ENCODE measurements around the gene MRPL12. TPM values are rescaled to one million over a fixed set of nuclear protein-coding genes. Genes with fewer than 3 reads are reported as not detected.

The MRPL12 gene
- total RNA-seq, 1 donor from 2014 or later: 35.0 TPM

GRCh38 chr17:81715872-81716673 lies 12.9 kb downstream of the MRPL12 start:
- Histone ChIP-seq H3K27me3 (ENCODE audit: low read depth) (no peaks in the 10 kb centered on the region), H3K36me3 (no peaks in the 10 kb centered on the region), H3K9me3 (no peaks in the 10 kb centered on the region), H3K27ac (no peak overlapping the region), H3K4me3 (no peak overlapping the region), H3K4me1 (peaks cover 23% of the 10 kb centered on the region)
- DNase-seq (peak; percentile 37), ATAC-seq (no peak)
- TF ChIP-seq CTCF (IDR thresholded peaks at IDR 0.05): no peak
- intact Hi-C loops (cut with DNase I): no loop called here

GRCh38 chr17:81716674-81716996 lies 13.5 kb downstream of the MRPL12 start:
- Histone ChIP-seq H3K27me3 (ENCODE audit: low read depth) (no peaks in the 10 kb centered on the region), H3K36me3 (no peaks in the 10 kb centered on the region), H3K4me1 (peaks cover 18% of the 10 kb centered on the region), H3K27ac (no peak overlapping the region), H3K4me3 (no peak overlapping the region), H3K9me3 (no peaks in the 10 kb centered on the region)
- TF ChIP-seq CTCF (IDR thresholded peaks at IDR 0.05): no peak
- intact Hi-C loops (cut with DNase I): no loop called here
- DNase-seq: peak; percentile 37
- ATAC-seq: no peak

GRCh38 chr17:81717049-81717765 lies 14.0 kb downstream of the MRPL12 start:
- DNase-seq: no peak
- intact Hi-C loops (cut with DNase I): no loop called here
- H3K4me3 ChIP-seq: no peak overlapping the region
- no peak for ATAC-seq
- no peak for TF ChIP-seq CTCF (IDR thresholded peaks at IDR 0.05)
- peaks cover 18% of the 10 kb centered on the region for H3K4me1 ChIP-seq
- no peaks in the 10 kb centered on the region for H3K9me3 ChIP-seq
- H3K27ac ChIP-seq: no peak overlapping the region
- no peaks in the 10 kb centered on the region for H3K27me3 ChIP-seq (ENCODE audit: low read depth)
- no peaks in the 10 kb centered on the region for H3K36me3 ChIP-seq

GRCh38 chr17:81717766-81718089 lies 14.6 kb downstream of the MRPL12 start:
- intact Hi-C loops (cut with DNase I): no loop called here
- Histone ChIP-seq H3K9me3 (no peaks in the 10 kb centered on the region), H3K4me1 (peaks cover 15% of the 10 kb centered on the region), H3K27me3 (ENCODE audit: low read depth) (no peaks in the 10 kb centered on the region), H3K4me3 (no peak overlapping the region), H3K36me3 (no peaks in the 10 kb centered on the region), H3K27ac (no peak overlapping the region)
- TF ChIP-seq CTCF (IDR thresholded peaks at IDR 0.05): no peak
- DNase-seq (no peak), ATAC-seq (no peak)

- Histone ChIP-seq H3K4me1 (peaks cover 9% of the 10 kb centered on the region), H3K27me3 (ENCODE audit: low read depth) (no peaks in the 10 kb centered on the region), H3K9me3 (no peaks in the 10 kb centered on the region), H3K27ac (no peak overlapping the region), H3K36me3 (no peaks in the 10 kb centered on the region), H3K4me3 (no peak overlapping the region)
- ATAC-seq (no peak), DNase-seq (peak; percentile 40)
- TF ChIP-seq CTCF (IDR thresholded peaks at IDR 0.05): no peak
- intact Hi-C loops (cut with DNase I): no loop called here
Measured at GRCh38 chr17:81719410-81720266, 16.5 kb downstream of the MRPL12 start.

Data from lower lobe of right lung (tissue), 2 donors.